DLD1 (cell line): ENCODE results near the gene EPB41.
"Not testable (repeated sequence)": the region's sequence is repeated elsewhere in the genome, so short reads cannot be mapped to it uniquely, and the experiment has no call there.

Experiments used
- in situ Hi-C: cut with HindIII; loops from 2 replicates; pipeline ENCODE4 v1.10.0; 2017; ENCODE audit warnings: low sequenced_read_pairs

The EPB41 gene

GRCh38 chr1:29094433-29094832, 180.1 kb downstream of the EPB41 start:
- in situ Hi-C loops = no loop called here

DNA sequence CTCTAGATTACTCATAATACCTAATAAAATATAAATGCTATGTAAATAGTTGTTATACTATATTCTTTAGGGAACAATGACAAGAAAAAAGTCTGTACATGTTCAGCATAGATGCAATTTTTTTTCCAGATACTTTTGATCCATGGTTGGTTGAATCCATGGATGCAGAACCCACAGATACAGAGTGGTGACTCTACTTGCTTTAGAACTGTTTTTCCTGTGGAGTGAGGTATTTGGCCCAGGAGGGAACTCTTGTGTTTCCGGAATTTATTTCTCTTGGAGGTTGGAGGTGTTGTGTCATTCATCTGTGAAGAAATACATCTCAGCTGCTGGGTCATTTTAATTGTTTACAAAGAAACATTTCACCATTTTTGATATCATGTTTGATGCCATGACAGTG, 180.6 kb downstream of the EPB41 start:
- in situ Hi-C loops = no loop called here

DNA sequence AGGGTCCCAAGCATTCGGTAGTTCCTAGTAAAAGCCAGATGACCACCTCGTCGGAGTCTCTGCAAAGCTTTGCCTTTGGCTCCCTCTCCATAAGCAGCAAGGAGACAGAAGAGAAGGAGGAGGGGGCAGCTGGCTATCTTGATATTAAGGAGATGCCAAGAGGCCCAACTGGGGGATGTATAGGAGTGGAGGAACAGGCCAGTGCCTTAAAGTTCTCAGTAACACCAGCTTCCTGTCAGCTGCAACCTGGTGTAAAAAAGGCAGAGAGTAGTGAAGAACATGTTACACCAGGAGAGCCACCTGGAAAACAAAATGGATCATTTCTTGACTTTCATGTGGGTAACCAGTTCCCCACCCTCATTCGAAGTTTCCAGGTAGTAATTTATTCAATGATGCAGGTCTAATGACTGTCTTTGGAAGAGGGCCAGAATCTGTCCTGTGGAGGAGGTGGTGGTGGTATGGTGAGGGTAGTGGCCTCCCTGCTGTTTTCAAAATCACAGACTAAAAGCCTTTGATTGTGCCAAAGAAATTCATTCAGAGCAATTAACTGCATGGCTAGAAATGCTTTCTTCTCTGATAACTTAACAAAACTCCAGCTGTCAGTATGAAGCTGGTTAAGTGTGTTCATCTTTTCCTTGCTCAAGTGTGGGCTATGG, 182.0 kb downstream of the EPB41 start:
- in situ Hi-C loops = no loop called here

- in situ Hi-C loops = no loop called here
Observed at GRCh38 chr1:29099286-29099685, 184.9 kb downstream of the EPB41 start.

- in situ Hi-C loops = no loop called here
Observed at GRCh38 chr1:29100487-29100886, 186.1 kb downstream of the EPB41 start.

GRCh38 chr1:29105822-29106221, 191.5 kb downstream of the EPB41 start:
- in situ Hi-C loops = no loop called here

DNA sequence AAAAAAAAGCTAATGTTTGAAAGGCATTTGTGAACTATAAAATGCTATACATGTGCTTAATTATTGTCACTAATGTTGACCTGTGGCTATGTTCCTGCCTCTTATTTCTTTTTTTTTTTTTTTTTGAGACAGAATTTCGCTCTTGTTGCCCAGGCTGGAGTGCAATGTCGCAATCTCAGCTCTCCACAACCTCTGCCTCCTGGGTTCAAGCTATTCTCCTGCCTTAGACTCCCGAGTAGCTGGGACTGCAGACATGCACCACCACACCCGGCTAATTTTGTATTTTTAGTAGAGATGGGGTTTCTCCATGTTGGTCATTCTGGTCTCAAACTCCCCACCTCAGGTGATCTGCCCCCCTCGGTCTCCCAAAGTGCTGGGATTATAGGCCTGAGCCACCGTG, 193.7 kb downstream of the EPB41 start:
- in situ Hi-C loops = not testable (repeated sequence)

DNA sequence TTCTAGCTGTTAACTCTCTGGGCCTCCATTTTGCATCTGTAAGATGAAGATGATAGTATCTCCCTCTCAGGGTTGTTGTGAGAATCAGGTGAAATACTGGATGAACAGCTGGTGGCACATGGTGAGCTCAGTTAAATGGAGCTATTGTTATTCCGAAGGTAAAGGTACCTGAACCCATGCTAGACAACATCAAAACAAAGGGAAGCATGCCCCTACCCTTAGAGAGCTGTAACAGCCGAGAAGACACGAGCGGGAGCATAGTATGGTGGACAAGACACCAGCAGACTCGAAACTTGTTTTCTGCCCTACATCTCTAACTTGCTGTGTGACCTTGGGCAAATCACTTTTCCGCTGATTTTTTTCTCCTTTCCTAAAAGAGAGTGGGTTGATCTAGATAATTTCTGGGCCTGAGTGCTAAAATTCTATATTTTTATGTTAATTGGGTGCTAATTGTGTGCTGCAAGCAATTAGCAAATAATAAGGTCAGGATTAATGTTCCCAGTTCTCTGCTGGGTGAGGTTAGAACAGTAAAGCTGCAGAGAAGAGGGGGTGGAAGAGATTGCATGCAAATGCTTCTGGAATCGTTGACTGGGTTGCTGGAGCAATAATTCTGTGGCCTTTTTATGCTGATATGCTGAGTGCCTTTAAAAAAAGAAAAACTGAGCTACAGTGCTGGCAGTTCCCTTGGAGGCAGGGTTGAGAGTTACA, 198.5 kb downstream of the EPB41 start:
- in situ Hi-C loops = no loop called here

DNA sequence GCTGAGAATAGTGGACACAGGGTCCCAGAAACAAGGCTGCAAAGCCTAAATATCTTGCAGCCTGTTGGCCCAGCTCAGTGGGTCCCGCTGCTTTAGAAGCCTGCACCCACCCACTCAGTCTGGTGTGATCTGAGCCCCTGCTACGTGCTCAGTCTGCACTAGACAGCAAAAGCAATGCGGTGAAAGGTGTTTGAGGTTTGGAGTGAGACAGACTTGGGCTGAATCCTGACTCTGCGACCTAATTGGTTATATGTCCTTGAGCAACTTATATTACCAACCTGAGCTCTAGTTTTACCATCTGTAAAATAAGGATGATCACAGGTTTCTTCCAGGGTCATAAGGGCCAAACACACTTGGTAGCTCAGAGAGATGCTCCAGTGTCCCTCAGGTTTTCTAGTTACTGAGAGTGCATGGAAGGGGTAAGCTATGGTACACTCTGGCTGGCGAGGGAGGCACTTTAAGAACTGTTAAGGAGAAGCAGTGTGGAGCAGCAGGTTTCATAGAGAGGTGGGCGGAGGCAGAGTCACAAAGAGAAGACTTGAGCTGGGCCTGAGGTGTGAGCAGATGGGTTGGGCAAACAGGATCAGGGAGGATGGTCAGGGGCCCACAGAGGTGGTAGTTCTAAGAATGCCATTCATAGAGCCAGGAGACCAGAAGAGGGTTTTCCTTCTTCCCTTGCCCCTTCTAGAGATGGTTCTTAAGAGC, 199.2 kb downstream of the EPB41 start:
- in situ Hi-C loops = no loop called here

- in situ Hi-C loops = no loop called here
Observed at GRCh38 chr1:29114654-29115053, 200.3 kb downstream of the EPB41 start.

DNA sequence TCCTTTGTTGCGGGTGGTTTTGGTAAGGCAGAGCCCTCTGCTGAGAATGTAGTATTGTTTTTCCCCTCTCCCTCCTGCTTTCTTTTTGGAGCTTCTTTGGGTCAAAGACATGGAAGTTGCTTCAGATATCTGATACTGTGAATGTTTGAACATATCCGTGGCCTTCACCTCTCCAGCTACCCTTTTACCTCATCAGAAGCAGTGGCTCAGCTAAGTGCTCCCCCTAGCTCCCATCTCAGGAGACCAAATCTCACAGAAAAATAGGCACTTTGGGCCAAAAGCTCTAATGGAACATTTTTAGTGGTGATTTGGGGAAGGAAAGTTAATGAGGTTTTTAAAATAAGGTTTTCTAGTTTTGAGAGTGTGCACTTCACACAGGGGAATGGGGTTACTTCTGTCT, 203.0 kb downstream of the EPB41 start:
- in situ Hi-C loops = no loop called here

DNA sequence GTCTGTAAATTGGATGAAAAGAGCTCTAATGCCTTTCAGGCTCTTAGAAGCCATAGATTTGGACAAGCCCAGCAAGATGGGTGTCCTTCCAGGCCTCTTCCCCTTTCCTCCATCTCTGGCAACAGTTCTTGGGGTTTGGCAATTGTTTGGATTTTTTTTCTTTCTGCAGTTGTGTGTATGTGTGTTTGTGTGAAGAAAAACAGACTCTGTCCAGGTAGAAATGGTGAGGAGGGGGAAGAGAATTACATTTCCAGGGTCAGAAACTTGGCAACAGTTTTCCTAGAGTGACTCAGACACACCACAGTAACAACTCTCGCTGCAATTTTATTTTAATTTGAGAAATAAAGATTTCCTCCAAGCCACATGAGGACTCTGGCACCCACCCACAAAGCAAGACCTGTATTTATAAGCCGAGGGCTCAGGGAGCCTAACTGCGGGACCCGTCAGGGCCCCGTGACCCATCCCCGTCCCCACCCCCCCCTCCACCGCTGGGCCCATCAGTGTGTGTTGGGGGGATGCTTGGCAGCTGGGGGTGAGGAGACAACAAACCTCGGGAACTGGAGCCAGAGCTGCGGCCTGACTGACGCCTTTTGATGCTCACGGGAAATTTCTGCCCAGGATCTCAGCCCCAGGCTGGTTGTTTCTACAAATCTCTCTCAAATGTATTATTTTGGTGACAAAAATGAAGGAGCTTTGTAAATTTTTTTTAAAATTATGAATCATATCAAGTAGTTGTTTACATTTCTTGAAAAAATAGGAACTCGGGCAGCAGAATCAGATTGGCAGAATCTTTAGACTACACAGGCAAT, 205.0 kb downstream of the EPB41 start:
- in situ Hi-C loops = no loop called here

DNA sequence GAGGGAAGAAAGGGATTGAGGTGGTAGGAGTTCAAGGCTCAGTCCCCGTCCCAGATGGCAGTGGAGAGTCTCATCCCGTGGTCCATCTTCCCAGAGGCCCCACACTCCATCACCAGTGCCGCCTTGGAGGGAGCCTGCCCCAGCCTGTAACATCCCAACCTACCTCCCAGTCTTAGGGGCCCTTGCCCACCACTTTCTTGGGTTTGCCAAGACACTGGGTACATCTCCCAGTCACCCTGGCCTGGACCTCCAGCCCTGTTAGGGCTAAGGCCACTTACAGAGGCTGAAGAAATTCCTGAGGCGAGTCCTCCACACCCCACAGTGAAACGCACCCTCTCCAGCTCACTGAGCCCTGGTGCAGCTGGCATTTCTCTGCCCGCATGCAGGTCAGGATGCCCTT, 206.0 kb downstream of the EPB41 start:
- in situ Hi-C loops = no loop called here

- in situ Hi-C loops = no loop called here
Observed at GRCh38 chr1:29120947-29121485, 206.6 kb downstream of the EPB41 start.

- in situ Hi-C loops = no loop called here
Observed at GRCh38 chr1:29121516-29121935, 207.2 kb downstream of the EPB41 start.

GRCh38 chr1:29121936-29122681, 207.7 kb downstream of the EPB41 start:
- in situ Hi-C loops = no loop called here

DNA sequence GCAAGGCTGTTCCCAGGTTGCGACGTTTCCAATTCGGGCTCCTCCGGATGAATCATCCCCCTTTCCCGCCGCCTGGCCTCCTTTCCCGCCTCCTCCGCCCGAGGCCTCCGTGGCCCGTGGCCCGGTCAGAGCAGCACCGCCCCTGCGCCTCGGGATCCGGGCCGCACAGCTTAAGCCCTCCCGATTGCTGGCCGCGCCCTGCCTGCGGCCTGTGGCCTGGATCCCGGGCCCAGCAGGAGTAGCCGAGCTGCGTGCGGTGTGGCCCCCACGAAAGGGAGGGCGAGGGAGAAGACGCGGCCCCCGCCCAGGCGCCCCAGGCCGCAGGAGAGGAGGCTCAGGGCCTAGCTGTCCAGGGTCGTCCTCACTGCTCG, 208.3 kb downstream of the EPB41 start:
- in situ Hi-C loops = no loop called here

- in situ Hi-C loops = no loop called here
Observed at GRCh38 chr1:29123053-29123886, 208.9 kb downstream of the EPB41 start.

GRCh38 chr1:29123887-29124365, 209.6 kb downstream of the EPB41 start, which contains the start of gene TMEM200B:
TMEM200B (minus strand) TSS chr1:29123903; CDS start chr1:29121828, 2,075 bp downstream.
- in situ Hi-C loops = no loop called here
